Sigmoid colon (tissue), 7 donors: ENCODE measurements around the gene CRTC3. TPM values are rescaled to one million over a fixed set of nuclear protein-coding genes. Genes with fewer than 3 reads are reported as not detected.

Experiments
- DNase-seq: peaks from one replicate; pipeline ENCODE4 v3.0.0-alpha.2; 2019
- H3K27ac ChIP-seq, 4 donors: fragments of 200-600 bp; sonication (generic); one replicate each; pipeline ENCODE4 v1.5.1; 2016 to 2019; ENCODE audit warnings: mild to moderate bottlenecking in 1 of 4
- H3K27me3 ChIP-seq, 3 donors: fragments of 200-600 bp; sonication (generic); one replicate each; pipeline ENCODE4 v1.5.1; 2019; ENCODE audit warnings: mild to moderate bottlenecking in 1 of 3
- H3K36me3 ChIP-seq, 4 donors: fragments of 200-600 bp; sonication (generic); one replicate each; pipeline ENCODE4 v1.5.1; 2016 to 2019
- H3K4me1 ChIP-seq, 4 donors: fragments of 200-600 bp; sonication (generic); one replicate each; pipeline ENCODE4 v1.5.1; 2017 to 2019
- H3K4me3 ChIP-seq, 4 donors: fragments of 200-600 bp; sonication (generic); one replicate each; pipeline ENCODE4 v1.5.1; 2017 to 2019; ENCODE audit warnings: mild to moderate bottlenecking in 2 of 4, moderate library complexity in 1 of 4
- H3K9me3 ChIP-seq, 4 donors: fragments of 200-600 bp in 3 of 4; sonication (generic) in 3 of 4; one replicate each; pipeline versions ENCODE4 v1.5.1 to v1.6.1; 2013 to 2019
- CTCF ChIP-seq, 4 experiments: fragments of 450-650 bp in 3 of 4; fragments of 200-600 bp in 1 of 4; IDR thresholded peaks; one replicate each; pipeline ENCODE4 v1.5.1; 2016 to 2019; ENCODE audit warnings: antibody characterized with exemption in 4 of 4, mild to moderate bottlenecking in 3 of 4, moderate library complexity in 2 of 4
- EP300 ChIP-seq, 4 donors: sonication (generic); formaldehyde crosslinking; IDR thresholded peaks; one replicate each; pipeline ENCODE4 v1.6.1; 2017; ENCODE audit warnings: antibody characterized with exemption in 4 of 4
- POLR2A ChIP-seq, 2 donors: fragments of 450-650 bp; IDR thresholded peaks; one replicate each; pipeline ENCODE4 v1.6.1; 2016; ENCODE audit warnings: antibody characterized with exemption in 2 of 2, mild to moderate bottlenecking in 2 of 2, moderate library complexity in 2 of 2
- POLR2AphosphoS5 ChIP-seq, 4 donors: sonication (generic); formaldehyde crosslinking; IDR thresholded peaks; one replicate each; pipeline ENCODE4 v1.6.1; 2017; ENCODE audit warnings: antibody characterized with exemption in 4 of 4
- WGBS, 2 donors: extraction: QIAGEN DNeasy Blood & Tissue Kit; methylation state at CpG; one replicate each; pipeline ENCODE4 v1.1.7; 2013; 5-methylcytosine and 5-hydroxymethylcytosine counted together
- intact Hi-C: fragments of 100-400 bp; cut with DNase I; formaldehyde crosslinking; loops from one replicate; pipeline ENCODE4 v1.15.1; 2023
- polyA plus RNA-seq, 3 donors: library from polyadenylated mRNA; stranded (reverse); fragments of 200-250 nt; gene quantifications; one replicate each; pipeline ENCODE4 v1.2.3, GENCODE V29; 2013
- total RNA-seq, 4 donors: library from RNA; depleted of rRNA; stranded (reverse); fragments of >200 nt; gene quantifications; one replicate each; pipeline ENCODE4 v1.1.0, GENCODE V29; 2016
- donor health status: healthy with polysubstance abuse.
- donor health status: Bipolar disorder and iron deficiency.
- donor health status: healthy.

Gene CRTC3
- total and polyA plus RNA-seq, 7 donors = 5.4 to 64.0 (median 27.6) TPM

GRCh38 chr15:90674476-90674875, 144.8 kb downstream of the CRTC3 start:
- Histone ChIP-seq H3K27me3 (no peaks in the 10 kb centered on the region), H3K4me3 (no peak overlapping the region), H3K36me3 (no peaks in the 10 kb centered on the region), H3K9me3 (no peaks in the 10 kb centered on the region), H3K4me1 (no peaks in the 10 kb centered on the region), H3K27ac (no peak overlapping the region)
- intact Hi-C loops = no loop called here
- no peak for DNase-seq
- WGBS, 2 donors = 91 to 93% methylated on average over 3 of the region's 3 CpGs
- TF ChIP-seq CTCF (IDR thresholded peaks at IDR 0.05) (no peak), EP300 (IDR thresholded peaks at IDR 0.05) (no peak), POLR2A (IDR thresholded peaks at IDR 0.05) (no peak), POLR2AphosphoS5 (IDR thresholded peaks at IDR 0.05) (no peak)

DNA sequence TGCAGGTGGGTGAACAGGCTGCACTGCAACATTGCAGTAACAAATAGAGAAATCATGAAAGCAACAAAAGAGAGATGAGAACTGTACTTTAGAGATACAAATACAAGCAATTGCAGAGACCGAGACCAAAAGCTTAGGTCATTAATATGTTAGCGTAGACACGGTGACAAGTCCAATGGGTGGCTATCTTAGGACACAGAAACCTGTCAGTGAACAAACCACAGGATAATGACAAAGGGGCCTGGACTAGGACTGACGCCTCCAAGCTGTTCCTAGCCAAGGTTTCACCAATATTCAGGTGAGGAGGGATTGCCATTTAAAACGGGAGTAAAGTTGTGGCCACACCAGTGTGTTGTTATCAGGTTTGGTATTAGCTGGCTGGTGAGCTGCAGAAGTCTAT, 145.7 kb downstream of the CRTC3 start:
- no peak overlapping the region for H3K4me3 ChIP-seq
- intact Hi-C loops = no loop called here
- H3K9me3 ChIP-seq = no peaks in the 10 kb centered on the region
- no peak for DNase-seq
- WGBS, 2 donors = 92 to 94% methylated on average over 5 of the region's 5 CpGs
- no peak overlapping the region for H3K27ac ChIP-seq
- TF ChIP-seq EP300 (IDR thresholded peaks at IDR 0.05) = no peak
- TF ChIP-seq POLR2A (IDR thresholded peaks at IDR 0.05) = no peak
- no peak for TF ChIP-seq CTCF (IDR thresholded peaks at IDR 0.05)
- TF ChIP-seq POLR2AphosphoS5 (IDR thresholded peaks at IDR 0.05) = no peak
- H3K36me3 ChIP-seq = no peaks in the 10 kb centered on the region
- H3K4me1 ChIP-seq = no peaks in the 10 kb centered on the region
- no peaks in the 10 kb centered on the region for H3K27me3 ChIP-seq

- Histone ChIP-seq H3K36me3 (no peaks in the 10 kb centered on the region), H3K27ac (no peak overlapping the region), H3K27me3 (no peaks in the 10 kb centered on the region), H3K9me3 (no peaks in the 10 kb centered on the region), H3K4me1 (no peaks in the 10 kb centered on the region), H3K4me3 (no peak overlapping the region)
- intact Hi-C loops = no loop called here
- DNase-seq = no peak
- TF ChIP-seq POLR2A (IDR thresholded peaks at IDR 0.05) = no peak
- no peak for TF ChIP-seq CTCF (IDR thresholded peaks at IDR 0.05)
- TF ChIP-seq POLR2AphosphoS5 (IDR thresholded peaks at IDR 0.05) = no peak
- no peak for TF ChIP-seq EP300 (IDR thresholded peaks at IDR 0.05)
- 65 to 67% methylated on average over 11 to 12 of the region's 12 CpGs for WGBS, 2 donors
These were observed 148.4 kb downstream of the CRTC3 start for GRCh38 chr15:90677807-90678790.

DNA sequence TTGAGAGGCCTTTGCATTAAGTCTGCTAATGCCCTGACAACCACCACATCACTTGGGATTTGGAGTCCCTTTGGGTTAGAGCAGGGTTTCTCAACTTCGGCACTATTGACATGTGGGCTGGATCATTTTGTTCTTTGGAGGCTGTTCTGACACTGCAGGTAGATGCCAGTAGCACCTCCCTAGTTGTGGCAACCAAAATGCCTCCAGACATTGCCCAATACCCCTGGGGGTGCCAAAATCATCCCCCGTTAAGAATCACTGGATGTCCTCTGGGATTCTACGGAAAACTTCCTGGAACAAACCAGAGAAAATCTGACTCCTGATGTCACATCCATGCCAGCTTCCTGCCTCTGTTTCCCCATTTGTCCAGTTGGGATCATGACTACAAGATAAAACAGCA, 150.2 kb downstream of the CRTC3 start:
- DNase-seq = peak; percentile 71
- no peaks in the 10 kb centered on the region for H3K27me3 ChIP-seq
- no peak overlapping the region for H3K4me3 ChIP-seq
- H3K27ac ChIP-seq = peak overlapping the region in 2 of 4 donors; percentile 37 to 55
- H3K36me3 ChIP-seq = no peaks in the 10 kb centered on the region
- WGBS, 2 donors = 86 to 97% methylated on average over 3 of the region's 3 CpGs
- no peaks in the 10 kb centered on the region for H3K9me3 ChIP-seq
- TF ChIP-seq POLR2AphosphoS5 (IDR thresholded peaks at IDR 0.05) = no peak
- TF ChIP-seq POLR2A (IDR thresholded peaks at IDR 0.05) = no peak
- TF ChIP-seq CTCF (IDR thresholded peaks at IDR 0.05) = no peak
- no peak for TF ChIP-seq EP300 (IDR thresholded peaks at IDR 0.05)
- intact Hi-C loops = no loop called here
- H3K4me1 ChIP-seq = no peaks in the 10 kb centered on the region
